K562 (cell line): ENCODE data around the gene ZNF584. TPM values are rescaled to one million over a fixed set of nuclear protein-coding genes. Genes with fewer than 3 reads are reported as not detected.

Experiments
- ASH1L ChIP-seq: fragments of 450-650 bp; IDR thresholded peaks from 2 replicates; pipeline ENCODE4 v1.6.1; 2018; ENCODE audit warnings: borderline replicate concordance, mild to moderate bottlenecking, low read depth; ENCODE audit not compliant: partially characterized antibody
- CBFA2T2 ChIP-seq: fragments of 450-650 bp; conservative IDR thresholded peaks from 2 replicates; pipeline ENCODE4 v1.6.1; 2017; ENCODE audit warnings: mild to moderate bottlenecking
- CBX2 ChIP-seq: fragments of 200-600 bp; sonication (generic); IDR thresholded peaks from one replicate; pipeline ENCODE4 v1.6.1; 2012; ENCODE audit warnings: mild to moderate bottlenecking, low read length, inconsistent platforms; ENCODE audit not compliant: insufficient read depth, poor library complexity, severe bottlenecking
- CHCHD3 ChIP-seq: fragments of 250-450 bp; sonication (Bioruptor Pico); IDR thresholded peaks from 2 replicates; pipeline ENCODE4 v2.1.2; 2022; ENCODE audit warnings: mild to moderate bottlenecking
- DIDO1 ChIP-seq: fragments of 450-650 bp; IDR thresholded peaks from 2 replicates; pipeline ENCODE4 v1.6.1; 2016; ENCODE audit warnings: low read depth, missing biosample characterization, missing genetic modification characterization
- FOXK2 ChIP-seq, 2 experiments: fragments of 450-650 bp; IDR thresholded peaks in 1 of 2; conservative IDR thresholded peaks in 1 of 2; 2 replicates each; pipeline ENCODE4 v1.6.1; 2016; ENCODE audit warnings: low read depth in 2 of 2, mild to moderate bottlenecking in 1 of 2
- KDM1A ChIP-seq, 2 experiments: fragments of 450-650 bp; IDR thresholded peaks; 2 replicates each; pipeline ENCODE4 v1.6.1; 2016; ENCODE audit warnings: mild to moderate bottlenecking in 2 of 2
- MAFF ChIP-seq: IDR thresholded peaks from 2 replicates; pipeline ENCODE4 v1.6.1; 2012; ENCODE audit warnings: low read length, improper control_type of control experiment
- POLR2G ChIP-seq: fragments of 200-400 bp; formaldehyde crosslinking; IDR thresholded peaks from 2 replicates; pipeline ENCODE4 v1.6.1; 2017; ENCODE audit warnings: low read depth, mild to moderate bottlenecking, antibody characterized with exemption, low read length, moderate library complexity
- SNRNP70 ChIP-seq: fragments of 200-400 bp; formaldehyde crosslinking; optimal IDR thresholded peaks from 2 replicates; pipeline ENCODE3; 2017; ENCODE audit warnings: low read depth, low read length
- STAG1 ChIP-seq: sonication (generic); formaldehyde crosslinking; IDR thresholded peaks from 2 replicates; pipeline ENCODE4 v1.5.0; 2020; ENCODE audit warnings: missing genetic modification reagents, borderline replicate concordance
- ZNF212 ChIP-seq: fragments of 450-650 bp; formaldehyde crosslinking; IDR thresholded peaks from 2 replicates; pipeline ENCODE4 v1.4.0; 2020; ENCODE audit warnings: mild to moderate bottlenecking
- polyA plus RNA-seq, 8 experiments: library from polyadenylated mRNA; depleted of rRNA in 4 of 8; stranded (reverse) in 5 of 8; unstranded in 3 of 8; fragments of >200 nt; fragmentation: Nextera tagmentation in 2 of 8; fragmentation: Illumina TruSeq in 1 of 8; extraction: Ambion mirVana in 2 of 8; extraction: Trizol in 1 of 8; gene quantifications; 2 replicates each; pipeline versions ENCODE4 v1.2.1 to v1.2.3, GENCODE V29; 2011 to 2014; ENCODE audit warnings: inconsistent platforms in 1 of 8, missing spikeins in 1 of 8
- total RNA-seq, 7 experiments: library from RNA; depleted of rRNA in 6 of 7; stranded (reverse); fragments of >200 nt in 6 of 7; fragmentation: Illumina TruSeq in 2 of 7; extraction: Trizol in 2 of 7; gene quantifications; 2 replicates each; pipeline versions ENCODE4 v1.2.1 to v1.2.3, GENCODE V29; 2011 to 2021; ENCODE audit warnings: low replicate concordance in 1 of 7
- TF ChIP-seq, protein P1 (sequence below): fragments of 250-450 bp; sonication (Bioruptor Pico); IDR thresholded peaks from 2 replicates; pipeline ENCODE4 v1.4.0; 2020; ENCODE audit warnings: mild to moderate bottlenecking, moderate library complexity
- TF ChIP-seq, protein P2 (sequence below): IDR thresholded peaks from 3 replicates; pipeline ENCODE4 v1.6.1; 2011; ENCODE audit warnings: borderline replicate concordance, mild to moderate bottlenecking, moderate library complexity; ENCODE audit not compliant: insufficient read length; ENCODE audit errors: extremely low read depth
- TF ChIP-seq, protein P3 (sequence below): sonication (generic); formaldehyde crosslinking; IDR thresholded peaks from 2 replicates; pipeline ENCODE4 v1.9.0; 2022; ENCODE audit warnings: mild to moderate bottlenecking, missing genetic modification reagents
- TF ChIP-seq, protein P4 (sequence below): fragments of 450-650 bp; formaldehyde crosslinking; IDR thresholded peaks from 2 replicates; pipeline ENCODE4 v1.4.0; 2022; ENCODE audit warnings: missing genetic modification characterization
- TF ChIP-seq, protein P5 (sequence below): fragments of 450-650 bp; IDR thresholded peaks from 2 replicates; pipeline ENCODE4 v1.6.1; 2016; ENCODE audit warnings: borderline replicate concordance

ZNF584 gene
- total and polyA plus RNA-seq, 9 of the 15 experiments (the other 6 are each of a cell fraction or from before 2014, with no cell fraction given), result 5.8 to 43.4 (median 24.6) TPM

DNA sequence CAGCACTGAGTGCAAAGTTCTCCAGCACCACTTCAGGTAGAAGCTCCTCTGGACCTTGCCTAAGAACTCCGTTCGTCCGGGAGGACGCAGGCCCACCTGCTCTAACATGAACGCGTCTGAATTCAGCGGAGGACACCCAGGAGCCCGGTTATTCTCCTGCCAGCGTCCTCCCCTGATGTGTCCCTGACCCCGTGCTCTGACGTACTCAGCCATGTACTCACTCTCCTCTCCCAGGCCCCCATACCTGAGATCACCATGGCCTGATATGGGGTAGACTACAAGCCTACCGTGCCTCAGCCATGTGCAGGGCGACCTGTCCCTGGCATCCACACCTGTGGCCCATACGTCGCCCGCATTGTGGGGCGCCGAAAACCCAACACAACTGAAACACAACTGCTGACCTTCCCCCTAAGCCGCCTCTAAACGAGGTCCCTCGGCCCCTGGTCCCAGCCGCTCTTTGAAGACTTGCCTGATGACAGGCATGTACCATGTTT is 744 bp upstream of the ZNF584 start (continued):
- TF ChIP-seq, protein P1, sequence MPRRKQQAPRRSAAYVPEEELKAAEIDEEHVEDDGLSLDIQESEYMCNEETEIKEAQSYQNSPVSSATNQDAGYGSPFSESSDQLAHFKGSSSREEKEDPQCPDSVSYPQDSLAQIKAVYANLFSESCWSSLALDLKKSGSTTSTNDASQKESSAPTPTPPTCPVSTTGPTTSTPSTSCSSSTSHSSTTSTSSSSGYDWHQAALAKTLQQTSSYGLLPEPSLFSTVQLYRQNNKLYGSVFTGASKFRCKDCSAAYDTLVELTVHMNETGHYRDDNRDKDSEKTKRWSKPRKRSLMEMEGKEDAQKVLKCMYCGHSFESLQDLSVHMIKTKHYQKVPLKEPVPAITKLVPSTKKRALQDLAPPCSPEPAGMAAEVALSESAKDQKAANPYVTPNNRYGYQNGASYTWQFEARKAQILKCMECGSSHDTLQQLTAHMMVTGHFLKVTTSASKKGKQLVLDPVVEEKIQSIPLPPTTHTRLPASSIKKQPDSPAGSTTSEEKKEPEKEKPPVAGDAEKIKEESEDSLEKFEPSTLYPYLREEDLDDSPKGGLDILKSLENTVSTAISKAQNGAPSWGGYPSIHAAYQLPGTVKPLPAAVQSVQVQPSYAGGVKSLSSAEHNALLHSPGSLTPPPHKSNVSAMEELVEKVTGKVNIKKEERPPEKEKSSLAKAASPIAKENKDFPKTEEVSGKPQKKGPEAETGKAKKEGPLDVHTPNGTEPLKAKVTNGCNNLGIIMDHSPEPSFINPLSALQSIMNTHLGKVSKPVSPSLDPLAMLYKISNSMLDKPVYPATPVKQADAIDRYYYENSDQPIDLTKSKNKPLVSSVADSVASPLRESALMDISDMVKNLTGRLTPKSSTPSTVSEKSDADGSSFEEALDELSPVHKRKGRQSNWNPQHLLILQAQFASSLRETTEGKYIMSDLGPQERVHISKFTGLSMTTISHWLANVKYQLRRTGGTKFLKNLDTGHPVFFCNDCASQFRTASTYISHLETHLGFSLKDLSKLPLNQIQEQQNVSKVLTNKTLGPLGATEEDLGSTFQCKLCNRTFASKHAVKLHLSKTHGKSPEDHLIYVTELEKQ (CRISPR knock-in tag), result no peak
- no peak for TF ChIP-seq CBFA2T2
- TF ChIP-seq STAG1, result no peak
- TF ChIP-seq, protein P2, sequence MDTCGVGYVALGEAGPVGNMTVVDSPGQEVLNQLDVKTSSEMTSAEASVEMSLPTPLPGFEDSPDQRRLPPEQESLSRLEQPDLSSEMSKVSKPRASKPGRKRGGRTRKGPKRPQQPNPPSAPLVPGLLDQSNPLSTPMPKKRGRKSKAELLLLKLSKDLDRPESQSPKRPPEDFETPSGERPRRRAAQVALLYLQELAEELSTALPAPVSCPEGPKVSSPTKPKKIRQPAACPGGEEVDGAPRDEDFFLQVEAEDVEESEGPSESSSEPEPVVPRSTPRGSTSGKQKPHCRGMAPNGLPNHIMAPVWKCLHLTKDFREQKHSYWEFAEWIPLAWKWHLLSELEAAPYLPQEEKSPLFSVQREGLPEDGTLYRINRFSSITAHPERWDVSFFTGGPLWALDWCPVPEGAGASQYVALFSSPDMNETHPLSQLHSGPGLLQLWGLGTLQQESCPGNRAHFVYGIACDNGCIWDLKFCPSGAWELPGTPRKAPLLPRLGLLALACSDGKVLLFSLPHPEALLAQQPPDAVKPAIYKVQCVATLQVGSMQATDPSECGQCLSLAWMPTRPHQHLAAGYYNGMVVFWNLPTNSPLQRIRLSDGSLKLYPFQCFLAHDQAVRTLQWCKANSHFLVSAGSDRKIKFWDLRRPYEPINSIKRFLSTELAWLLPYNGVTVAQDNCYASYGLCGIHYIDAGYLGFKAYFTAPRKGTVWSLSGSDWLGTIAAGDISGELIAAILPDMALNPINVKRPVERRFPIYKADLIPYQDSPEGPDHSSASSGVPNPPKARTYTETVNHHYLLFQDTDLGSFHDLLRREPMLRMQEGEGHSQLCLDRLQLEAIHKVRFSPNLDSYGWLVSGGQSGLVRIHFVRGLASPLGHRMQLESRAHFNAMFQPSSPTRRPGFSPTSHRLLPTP, result no peak
- TF ChIP-seq ZNF212 (CRISPR knock-in tag), result no peak
- no peak for TF ChIP-seq CHCHD3 (CRISPR knock-in tag)
- no peak for TF ChIP-seq FOXK2 (conservative IDR thresholded peaks at IDR 0.05 in 1 of 2, IDR thresholded peaks at IDR 0.05 in 1 of 2; ENCODE audit: low read depth in 2 of 2)
- no peak for TF ChIP-seq SNRNP70
- TF ChIP-seq ASH1L, result no peak
- TF ChIP-seq KDM1A (IDR thresholded peaks at IDR 0.05), result no peak
- no peak for TF ChIP-seq MAFF
- no peak for TF ChIP-seq CBX2
- no peak for TF ChIP-seq POLR2G
- no peak for TF ChIP-seq DIDO1 (tag)
- TF ChIP-seq, protein P3, sequence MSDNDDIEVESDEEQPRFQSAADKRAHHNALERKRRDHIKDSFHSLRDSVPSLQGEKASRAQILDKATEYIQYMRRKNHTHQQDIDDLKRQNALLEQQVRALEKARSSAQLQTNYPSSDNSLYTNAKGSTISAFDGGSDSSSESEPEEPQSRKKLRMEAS, result no peak; the same call in 1 of the 2 replicates
- TF ChIP-seq, protein P4, sequence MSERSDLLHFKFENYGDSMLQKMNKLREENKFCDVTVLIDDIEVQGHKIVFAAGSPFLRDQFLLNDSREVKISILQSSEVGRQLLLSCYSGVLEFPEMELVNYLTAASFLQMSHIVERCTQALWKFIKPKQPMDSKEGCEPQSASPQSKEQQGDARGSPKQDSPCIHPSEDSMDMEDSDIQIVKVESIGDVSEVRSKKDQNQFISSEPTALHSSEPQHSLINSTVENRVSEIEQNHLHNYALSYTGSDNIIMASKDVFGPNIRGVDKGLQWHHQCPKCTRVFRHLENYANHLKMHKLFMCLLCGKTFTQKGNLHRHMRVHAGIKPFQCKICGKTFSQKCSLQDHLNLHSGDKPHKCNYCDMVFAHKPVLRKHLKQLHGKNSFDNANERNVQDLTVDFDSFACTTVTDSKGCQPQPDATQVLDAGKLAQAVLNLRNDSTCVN (CRISPR knock-in tag), result no peak
- TF ChIP-seq, protein P5, sequence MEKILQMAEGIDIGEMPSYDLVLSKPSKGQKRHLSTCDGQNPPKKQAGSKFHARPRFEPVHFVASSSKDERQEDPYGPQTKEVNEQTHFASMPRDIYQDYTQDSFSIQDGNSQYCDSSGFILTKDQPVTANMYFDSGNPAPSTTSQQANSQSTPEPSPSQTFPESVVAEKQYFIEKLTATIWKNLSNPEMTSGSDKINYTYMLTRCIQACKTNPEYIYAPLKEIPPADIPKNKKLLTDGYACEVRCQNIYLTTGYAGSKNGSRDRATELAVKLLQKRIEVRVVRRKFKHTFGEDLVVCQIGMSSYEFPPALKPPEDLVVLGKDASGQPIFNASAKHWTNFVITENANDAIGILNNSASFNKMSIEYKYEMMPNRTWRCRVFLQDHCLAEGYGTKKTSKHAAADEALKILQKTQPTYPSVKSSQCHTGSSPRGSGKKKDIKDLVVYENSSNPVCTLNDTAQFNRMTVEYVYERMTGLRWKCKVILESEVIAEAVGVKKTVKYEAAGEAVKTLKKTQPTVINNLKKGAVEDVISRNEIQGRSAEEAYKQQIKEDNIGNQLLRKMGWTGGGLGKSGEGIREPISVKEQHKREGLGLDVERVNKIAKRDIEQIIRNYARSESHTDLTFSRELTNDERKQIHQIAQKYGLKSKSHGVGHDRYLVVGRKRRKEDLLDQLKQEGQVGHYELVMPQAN, result peak; percentile 52; the same call in 1 of the 2 replicates
